SH-SY5Y (cell line): ENCODE measurements around the gene SNPH.

Experiments
- GATA2 ChIP-seq: IDR thresholded peaks from 2 replicates; pipeline ENCODE4 v1.6.1; 2011; ENCODE audit warnings: mild to moderate bottlenecking, low read depth, low read length
- GATA3 ChIP-seq: IDR thresholded peaks from 2 replicates; pipeline ENCODE4 v1.6.1; 2011; ENCODE audit warnings: low read depth, mild to moderate bottlenecking, low read length, moderate library complexity

- TF ChIP-seq GATA3 (no peak), GATA2 (no peak)
These were observed 44.6 kb downstream of the SNPH start for GRCh38 chr20:1310506-1311190.
